Right kidney (tissue), 1 donor: ENCODE results near the gene YWHAH.
"Not testable (repeated sequence)": the region's sequence is repeated elsewhere in the genome, so short reads cannot be mapped to it uniquely, and the experiment has no call there.

Experiments
- DNase-seq: peaks from one replicate; pipeline ENCODE4 v3.0.0-alpha.2; 2016

The YWHAH gene

DNA sequence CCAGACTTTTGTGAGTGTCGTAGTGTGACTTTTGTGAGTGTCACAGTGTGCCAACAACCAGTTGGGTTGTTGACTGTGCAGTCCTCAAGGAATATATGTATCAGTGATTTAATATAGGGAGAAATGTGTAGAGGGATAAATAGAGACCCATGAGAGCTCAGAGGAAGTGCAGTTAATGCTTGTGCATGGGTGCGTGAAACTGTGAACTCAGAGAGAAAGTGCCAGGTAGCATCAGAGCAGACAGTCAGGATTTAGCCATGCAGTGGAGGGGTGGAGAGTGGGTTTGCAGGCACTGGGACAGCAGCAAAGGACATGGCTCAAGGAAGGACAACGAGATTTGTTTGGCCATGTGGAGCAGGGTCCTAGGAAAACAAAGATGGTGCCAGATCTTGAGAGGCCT is 33.6 kb downstream of the YWHAH start:
- DNase-seq: no peak

DNA sequence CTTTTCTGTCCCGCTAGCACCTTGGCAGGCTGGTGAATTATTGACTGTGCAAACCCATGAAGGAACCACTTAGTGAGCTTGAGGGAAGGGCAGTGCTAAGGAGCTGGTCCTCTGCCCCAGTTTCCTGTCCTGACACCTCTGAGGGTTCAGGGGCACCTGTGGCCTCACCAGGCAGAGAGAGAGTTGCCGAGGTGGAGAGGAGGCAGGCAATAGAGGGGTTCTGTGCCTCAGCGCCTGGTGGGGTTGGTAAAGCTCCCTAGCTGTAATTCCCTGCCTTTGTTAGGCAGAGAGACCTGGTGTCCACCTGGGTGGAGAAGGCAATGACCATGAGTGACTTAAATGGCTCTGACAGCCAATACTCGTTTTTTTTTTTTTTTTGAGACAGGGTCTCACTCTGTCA is 36.3 kb downstream of the YWHAH start:
- no peak for DNase-seq

DNA sequence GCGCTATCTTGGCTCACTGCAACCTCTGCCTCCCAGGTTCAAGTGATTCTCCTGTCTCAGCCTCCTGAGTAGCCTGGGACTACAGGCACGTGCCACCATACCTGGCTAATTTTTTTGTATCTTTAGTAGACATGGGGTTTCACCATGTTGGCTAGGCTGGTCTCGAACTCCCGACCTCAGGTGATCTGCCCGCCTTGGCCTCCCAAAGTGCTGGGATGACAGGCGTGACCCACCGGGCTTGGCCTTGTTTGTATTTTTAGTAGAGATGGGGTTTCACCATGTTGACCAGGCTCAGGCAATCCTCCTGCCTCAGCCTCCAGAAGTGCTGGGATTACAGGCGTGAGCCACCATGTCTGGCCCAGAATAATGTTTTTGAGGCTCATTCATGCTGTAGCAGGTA is 37.6 kb downstream of the YWHAH start:
- not testable (repeated sequence) for DNase-seq

DNA sequence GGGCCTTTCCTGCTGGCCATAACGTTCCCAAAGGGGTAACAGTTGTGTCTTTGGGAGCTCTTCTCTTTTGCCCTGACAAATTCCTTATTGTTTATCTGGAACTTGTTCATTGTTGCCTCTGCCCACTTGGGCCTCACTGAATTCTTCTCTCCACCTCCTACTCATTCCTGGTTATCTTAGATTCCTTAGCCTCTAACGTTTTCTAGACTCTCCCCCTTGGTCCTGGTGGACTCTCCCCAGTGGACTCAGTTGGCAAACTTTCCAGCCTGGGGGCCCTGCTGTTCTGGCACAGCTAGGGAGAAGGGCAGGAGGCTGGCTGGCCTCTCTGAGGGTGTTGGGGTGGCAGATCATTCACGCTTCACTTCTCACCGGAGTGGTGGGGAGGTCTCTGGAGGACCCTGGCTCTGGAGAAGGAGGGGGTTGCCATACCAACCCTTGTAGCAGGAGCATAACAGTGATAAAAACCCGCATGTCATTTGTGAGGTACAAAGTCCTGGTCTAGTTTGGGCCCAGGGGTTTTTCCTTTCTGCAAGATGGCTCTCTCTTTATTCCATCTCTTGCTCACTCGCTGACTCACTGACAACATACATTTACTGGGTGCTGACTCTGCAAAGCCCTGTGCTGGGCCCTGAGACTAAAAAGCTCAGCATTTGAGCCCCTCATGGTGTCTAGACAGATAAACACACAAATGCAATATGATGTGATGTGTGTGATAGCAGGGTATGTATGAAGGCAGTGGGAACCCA is 39.7 kb downstream of the YWHAH start:
- DNase-seq: no peak

DNA sequence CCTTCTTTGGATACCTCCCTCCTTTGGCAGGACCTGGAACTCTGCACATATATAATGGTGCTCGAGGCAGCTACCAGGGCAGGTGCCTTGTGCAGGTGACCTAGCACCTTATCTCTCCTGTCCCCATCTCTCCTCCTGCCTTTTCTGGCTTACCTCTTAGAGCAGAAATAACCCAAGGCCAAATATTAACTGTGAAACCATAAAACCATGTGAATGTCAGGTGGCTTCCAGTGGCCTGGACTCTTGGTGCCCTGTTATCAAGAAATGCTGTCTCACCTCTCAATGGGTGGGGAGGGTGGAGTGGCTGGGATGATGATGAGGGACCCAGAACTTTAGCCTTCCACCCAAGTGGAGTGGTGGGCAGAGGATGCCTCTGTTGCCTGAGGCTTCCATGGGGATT is 42.9 kb downstream of the YWHAH start:
- DNase-seq: no peak

DNA sequence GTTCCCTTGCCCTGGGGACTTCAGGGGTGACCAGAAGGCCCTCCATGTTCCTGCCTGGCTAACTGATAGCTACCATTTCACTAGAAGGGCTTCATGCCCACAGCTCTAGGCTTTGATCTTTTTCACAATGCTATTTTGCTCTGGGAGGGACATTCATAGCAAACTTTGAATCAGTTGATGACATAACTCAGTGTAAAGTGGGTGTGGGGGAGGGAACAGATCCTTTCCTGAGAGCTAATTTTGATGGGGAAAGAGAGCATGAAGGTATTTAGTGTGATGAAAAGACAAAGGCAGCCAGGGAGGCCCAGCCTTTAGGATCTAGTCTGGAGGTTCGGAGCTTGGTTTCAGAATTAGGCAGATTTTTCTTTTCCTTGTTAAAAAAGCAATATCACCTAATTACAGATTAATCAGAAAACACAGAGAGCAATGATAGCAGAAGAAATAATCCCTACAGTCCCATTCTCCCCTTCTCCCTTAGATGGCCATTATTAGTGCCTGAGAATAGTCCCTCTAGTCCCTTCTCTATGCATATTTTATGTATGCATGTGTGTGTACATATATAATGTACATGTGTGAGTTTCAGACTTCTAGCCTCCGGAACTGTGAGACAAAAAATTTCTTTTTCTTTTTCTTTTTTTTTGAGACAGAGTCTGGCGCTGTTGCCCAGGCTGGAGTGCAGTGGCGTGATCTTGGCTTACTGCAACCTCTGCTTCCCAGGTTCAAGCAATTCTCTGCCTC is 46.9 kb downstream of the YWHAH start:
- DNase-seq: no peak

DNA sequence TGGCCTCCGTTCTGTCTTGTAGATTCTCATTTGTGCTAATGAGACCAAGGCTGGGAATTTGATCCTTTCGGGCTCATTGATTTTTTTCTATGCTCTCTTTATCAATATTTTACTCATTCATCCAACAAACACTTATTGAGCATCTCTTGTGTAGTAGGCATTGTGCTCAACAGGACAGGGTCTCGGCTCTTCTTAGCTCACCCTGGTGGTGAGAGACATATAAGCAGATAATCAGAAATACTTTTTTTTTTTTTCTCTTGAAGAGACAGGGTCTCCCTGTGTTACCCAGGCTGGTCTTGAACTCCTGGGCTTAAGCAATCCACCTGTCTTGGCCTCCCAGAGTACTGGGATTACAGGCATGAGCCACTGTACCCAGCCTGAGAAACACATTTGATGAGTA is 50.7 kb downstream of the YWHAH start:
- no peak for DNase-seq

DNA sequence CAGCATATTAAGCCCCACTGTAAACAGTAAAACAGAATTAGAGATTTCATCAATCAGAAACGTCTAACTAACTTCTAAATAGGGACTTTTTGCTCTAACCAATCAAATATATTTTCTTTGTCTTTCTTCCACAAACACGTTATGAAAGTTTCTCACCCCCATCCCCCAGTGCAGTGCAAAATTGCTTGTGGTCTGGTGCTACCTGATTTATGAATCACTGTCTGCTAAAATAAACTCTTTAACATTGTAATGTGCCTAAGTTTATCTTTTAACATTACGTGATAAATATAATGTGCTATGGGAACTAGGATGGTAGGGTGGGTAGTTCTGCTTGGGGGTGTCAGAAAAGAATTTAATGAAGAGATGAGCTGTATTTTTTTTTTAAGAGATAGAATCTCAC is 51.5 kb downstream of the YWHAH start:
- no peak for DNase-seq

DNA sequence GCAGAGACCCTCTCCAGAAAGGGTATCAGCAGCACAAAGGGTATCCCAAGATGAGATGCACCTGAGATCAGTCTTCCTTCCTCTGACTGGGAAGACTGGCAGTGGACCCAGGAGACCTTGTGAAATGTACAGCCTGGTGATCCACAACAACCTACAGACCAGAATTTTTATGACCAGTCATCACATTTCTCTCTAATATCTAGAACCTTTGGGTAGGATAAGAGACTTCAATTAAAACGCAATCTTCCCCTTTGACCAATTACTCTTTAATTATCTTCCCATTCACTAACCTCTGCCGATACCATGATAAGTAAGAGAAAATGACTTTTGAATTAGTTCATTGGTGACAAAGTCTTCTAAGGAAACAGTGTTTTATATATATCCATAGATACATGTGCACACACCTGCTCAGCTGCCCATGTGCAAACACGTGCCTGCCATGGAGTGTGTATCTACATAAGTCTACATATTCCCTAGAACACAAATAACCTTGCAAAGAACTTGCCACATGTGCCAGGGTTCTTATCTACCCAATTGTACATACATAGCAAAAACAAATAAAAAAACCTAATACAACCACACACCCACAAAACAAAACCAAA is 54.5 kb downstream of the YWHAH start:
- DNase-seq: no peak

DNA sequence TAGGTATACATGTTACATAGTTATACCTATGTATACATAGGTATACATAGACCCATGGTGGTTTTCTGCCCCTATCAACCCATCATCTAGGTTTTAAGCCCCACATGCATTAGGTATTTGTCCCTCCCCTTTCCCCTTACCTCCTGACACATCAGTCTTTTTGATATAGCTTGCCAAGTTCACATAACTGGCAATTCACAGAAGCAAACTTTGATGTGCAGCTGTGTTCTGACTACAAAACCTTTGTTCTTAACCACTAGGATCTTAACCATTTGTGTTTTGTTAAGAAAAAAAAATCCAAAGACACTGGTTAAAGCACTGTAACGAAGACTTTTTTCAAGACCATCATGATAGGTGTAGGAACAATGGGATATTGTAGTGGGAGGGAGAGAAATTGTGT is 55.8 kb downstream of the YWHAH start:
- DNase-seq: no peak

DNA sequence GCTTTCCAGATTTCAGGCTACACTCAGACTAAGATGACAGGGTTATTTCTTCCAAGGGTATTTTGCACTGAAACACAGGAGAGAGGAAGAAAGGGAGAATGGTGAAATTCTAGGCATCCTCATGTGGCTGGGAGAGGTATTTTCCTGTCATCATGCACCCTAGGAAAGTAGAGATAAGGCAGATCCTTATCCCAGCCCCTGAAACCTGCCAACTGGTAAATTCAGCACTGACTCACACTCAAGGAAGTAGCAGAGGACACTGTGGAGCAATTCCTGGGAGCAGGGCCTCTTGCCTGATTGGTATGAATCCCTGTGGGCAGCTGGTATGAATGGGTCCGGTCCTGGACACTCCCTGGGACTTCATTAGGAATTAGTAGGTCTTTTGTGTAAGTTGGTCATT is 61.1 kb downstream of the YWHAH start:
- DNase-seq: no peak
